HepG2 (cell line): ENCODE data around the gene GGT7. TPM values are rescaled to one million over a fixed set of nuclear protein-coding genes. Genes with fewer than 3 reads are reported as not detected.

Experiments
- AGO2 ChIP-seq: fragments of 200-400 bp; formaldehyde crosslinking; optimal IDR thresholded peaks from 2 replicates; pipeline ENCODE3; 2017; ENCODE audit warnings: mild to moderate bottlenecking, low read depth, low read length, moderate library complexity
- ARHGAP35 ChIP-seq: sonication (generic); formaldehyde crosslinking; IDR thresholded peaks from 2 replicates; pipeline ENCODE4 v1.9.0; 2022; ENCODE audit warnings: mild to moderate bottlenecking, inconsistent platforms, moderate library complexity, missing genetic modification reagents, borderline replicate concordance
- BORCS8-MEF2B ChIP-seq: sonication (generic); formaldehyde crosslinking; IDR thresholded peaks from 2 replicates; pipeline ENCODE4 v1.8.0; 2022; ENCODE audit warnings: mild to moderate bottlenecking, missing genetic modification reagents
- BRCA1 ChIP-seq: sonication (generic); formaldehyde crosslinking; IDR thresholded peaks from 2 replicates; pipeline ENCODE4 v1.4.0; 2020; ENCODE audit warnings: missing genetic modification reagents
- CBFB ChIP-seq: sonication (generic); formaldehyde crosslinking; IDR thresholded peaks from 2 replicates; pipeline ENCODE4 v1.4.0; 2020; ENCODE audit warnings: missing genetic modification reagents
- CBX5 ChIP-seq: sonication (generic); formaldehyde crosslinking; IDR thresholded peaks from 2 replicates; pipeline ENCODE4 v1.4.0; 2020; ENCODE audit warnings: missing genetic modification reagents, borderline replicate concordance
- DMAP1 ChIP-seq: IDR thresholded peaks from 2 replicates; pipeline ENCODE4 v1.6.1; 2016
- FLYWCH1 ChIP-seq: sonication (generic); formaldehyde crosslinking; IDR thresholded peaks from 2 replicates; pipeline ENCODE4 v1.8.1; 2023; ENCODE audit warnings: mild to moderate bottlenecking, missing genetic modification reagents
- FOXA1 ChIP-seq, 2 experiments: fragments of 450-650 bp in 1 of 2; sonication (generic) in 1 of 2; formaldehyde crosslinking in 1 of 2; IDR thresholded peaks; 2 replicates each; pipeline versions ENCODE4 v1.4.0 to v1.6.1; 2016 to 2020; ENCODE audit warnings: missing genetic modification reagents in 1 of 2
- MED13 ChIP-seq: sonication (generic); formaldehyde crosslinking; IDR thresholded peaks from 2 replicates; pipeline ENCODE4 v1.5.0; 2020; ENCODE audit warnings: missing genetic modification reagents
- MIER3 ChIP-seq: IDR thresholded peaks from 2 replicates; pipeline ENCODE4 v1.6.1; 2016; ENCODE audit warnings: missing compliant biosample characterization, borderline replicate concordance
- MTERF4 ChIP-seq: sonication (generic); formaldehyde crosslinking; IDR thresholded peaks from 2 replicates; pipeline ENCODE4 v1.8.0; 2023; ENCODE audit warnings: mild to moderate bottlenecking, missing genetic modification reagents
- NCOA1 ChIP-seq: sonication (generic); formaldehyde crosslinking; IDR thresholded peaks from 2 replicates; pipeline ENCODE4 v1.9.0; 2021; ENCODE audit warnings: missing genetic modification reagents
- NFKBIZ ChIP-seq: IDR thresholded peaks from 2 replicates; pipeline ENCODE4 v1.6.1; 2018; ENCODE audit warnings: missing genetic modification reagents, missing compliant biosample characterization
- PLRG1 ChIP-seq: fragments of 450-650 bp; conservative IDR thresholded peaks from 2 replicates; pipeline ENCODE4 v1.6.1; 2016
- RFX5 ChIP-seq: IDR thresholded peaks from 2 replicates; pipeline ENCODE4 v1.6.1; 2011; ENCODE audit warnings: low read depth, low read length, improper control_type of control experiment
- RXRB ChIP-seq: IDR thresholded peaks from 2 replicates; pipeline ENCODE4 v1.6.1; 2016; ENCODE audit warnings: borderline replicate concordance, missing genetic modification reagents, missing compliant biosample characterization
- SMAD1 ChIP-seq: sonication (generic); formaldehyde crosslinking; IDR thresholded peaks from 2 replicates; pipeline ENCODE4 v1.4.0; 2020; ENCODE audit warnings: missing genetic modification reagents, low read depth, mild to moderate bottlenecking, borderline replicate concordance
- SSRP1 ChIP-seq: IDR thresholded peaks from 2 replicates; pipeline ENCODE4 v1.6.1; 2016; ENCODE audit warnings: control low read depth
- ZBED4 ChIP-seq: sonication (generic); formaldehyde crosslinking; IDR thresholded peaks from 2 replicates; pipeline ENCODE4 v1.4.0; 2020; ENCODE audit warnings: missing genetic modification reagents, borderline replicate concordance
- ZMYM4 ChIP-seq: sonication (generic); formaldehyde crosslinking; IDR thresholded peaks from 2 replicates; pipeline ENCODE4 v1.8.1; 2023; ENCODE audit warnings: mild to moderate bottlenecking, missing genetic modification reagents
- ZNF121 ChIP-seq: sonication (generic); formaldehyde crosslinking; IDR thresholded peaks from 2 replicates; pipeline ENCODE4 v1.5.0; 2020; ENCODE audit warnings: mild to moderate bottlenecking, missing genetic modification reagents
- ZNF136 ChIP-seq: sonication (generic); formaldehyde crosslinking; IDR thresholded peaks from 2 replicates; pipeline ENCODE4 v1.8.1; 2022; ENCODE audit warnings: low read depth, mild to moderate bottlenecking, moderate library complexity, missing genetic modification reagents
- ZNF530 ChIP-seq: sonication (generic); formaldehyde crosslinking; IDR thresholded peaks from 2 replicates; pipeline ENCODE4 v1.5.0; 2020; ENCODE audit warnings: low read depth, mild to moderate bottlenecking, missing genetic modification reagents
- ZNF543 ChIP-seq: sonication (generic); formaldehyde crosslinking; IDR thresholded peaks from 2 replicates; pipeline ENCODE4 v1.4.0; 2020; ENCODE audit warnings: mild to moderate bottlenecking, missing genetic modification reagents
- ZNF660 ChIP-seq: sonication (generic); formaldehyde crosslinking; IDR thresholded peaks from 2 replicates; pipeline ENCODE4 v1.5.1; 2020; ENCODE audit warnings: mild to moderate bottlenecking, low read depth, missing genetic modification reagents, borderline replicate concordance
- ZSCAN22 ChIP-seq: sonication (generic); formaldehyde crosslinking; IDR thresholded peaks from 2 replicates; pipeline ENCODE4 v1.4.0; 2020; ENCODE audit warnings: mild to moderate bottlenecking, missing genetic modification reagents
- ZSCAN31 ChIP-seq: sonication (generic); formaldehyde crosslinking; IDR thresholded peaks from 2 replicates; pipeline ENCODE4 v1.5.0; 2020; ENCODE audit warnings: low read depth, mild to moderate bottlenecking, missing genetic modification reagents
- polyA plus RNA-seq, 8 experiments: library from polyadenylated mRNA; depleted of rRNA in 3 of 8; stranded (reverse) in 7 of 8; unstranded in 1 of 8; fragments of >200 nt; fragmentation: Illumina TruSeq in 4 of 8; extraction: Trizol in 4 of 8; gene quantifications; 2 replicates each; pipeline versions ENCODE4 v1.2.1 to v1.2.3, GENCODE V29; 2011 to 2016; ENCODE audit warnings: low read depth in 4 of 8, missing spikeins in 1 of 8, mixed read lengths in 1 of 8; ENCODE audit not compliant: insufficient read depth in 1 of 8
- total RNA-seq, 5 experiments: library from RNA; depleted of rRNA; stranded (reverse); fragments of >200 nt; fragmentation: Illumina TruSeq; extraction: Trizol; gene quantifications; 2 replicates each; pipeline ENCODE4 v1.2.3, GENCODE V29; 2016; ENCODE audit warnings: low read depth in 1 of 5

The GGT7 gene
- total and polyA plus RNA-seq, 2 of the 13 experiments (the other 11 are each of a cell fraction or from before 2014, with no cell fraction given): 6.6 to 23.0 TPM

GRCh38 chr20:34872622-34873224 is at the start of gene GGT7 (continued):
- TF ChIP-seq ZMYM4 (peak; percentile 96), BORCS8-MEF2B (peak; percentile 76; the same call in 1 of the 2 replicates), ZNF136 (0 out of 2 replicates have a peak, but pooled peaks have one; percentile 35), NFKBIZ (peak; percentile 64), BRCA1 (peak; percentile 26; the same call in 1 of the 2 replicates), ARHGAP35 (peak; percentile 97; the same call in 1 of the 2 replicates), DMAP1 (CRISPR knock-in tag) (peak; percentile 56), SMAD1 (CRISPR knock-in tag) (no peak; the same call in 1 of the 2 replicates), ZSCAN22 (CRISPR knock-in tag) (no peak), MIER3 (CRISPR knock-in tag) (peak; percentile 83; the same call in 1 of the 2 replicates), MTERF4 (CRISPR knock-in tag) (peak; percentile 85; the same call in 1 of the 2 replicates), ZBED4 (no peak), AGO2 (no peak), ZNF121 (CRISPR knock-in tag) (0 out of 2 replicates have a peak, but pooled peaks have one; percentile 57), PLRG1 (no peak), CBX5 (CRISPR knock-in tag) (peak; percentile 95), RFX5 (peak; percentile 34; the same call in 1 of the 2 replicates), ZNF543 (peak; percentile 80), SSRP1 (CRISPR knock-in tag) (no peak), ZNF660 (CRISPR knock-in tag) (0 out of 2 replicates have a peak, but pooled peaks have one; percentile 80), RXRB (CRISPR knock-in tag) (peak; percentile 95), FOXA1 (IDR thresholded peaks at IDR 0.05) (no peak), FOXA1 (CRISPR knock-in tag; IDR thresholded peaks at IDR 0.05) (peak; percentile 59; the same call in 1 of the 2 replicates), FLYWCH1 (CRISPR knock-in tag) (peak; percentile 50; the same call in 1 of the 2 replicates), NCOA1 (CRISPR knock-in tag) (no peak), ZNF530 (CRISPR knock-in tag) (no peak), MED13 (CRISPR knock-in tag) (peak; percentile 81; the same call in 1 of the 2 replicates), ZSCAN31 (CRISPR knock-in tag) (peak; percentile 99), CBFB (CRISPR knock-in tag) (peak; percentile 92)
